Epithelial cell of prostate (primary cell): ENCODE data around the gene SYT14.
"Not testable (repeated sequence)": the region's sequence is repeated elsewhere in the genome, so short reads cannot be mapped to it uniquely, and the experiment has no call there.

Experiments
- DNase-seq: peaks from one replicate; pipeline ENCODE4 v3.0.0-alpha.2; 2011; ENCODE audit warnings: low read depth, low spot score
- H3K27ac ChIP-seq: fragments of 450-650 bp; 2 replicates; pipeline ENCODE4 v1.5.1; 2017; ENCODE audit warnings: mild to moderate bottlenecking

The SYT14 gene

GRCh38 chr1:210092366-210092765 is 154.3 kb downstream of the SYT14 start:
- H3K27ac ChIP-seq = no peak overlapping the region
- DNase-seq = no peak

- no peak overlapping the region for H3K27ac ChIP-seq
- DNase-seq = no peak
Measured at GRCh38 chr1:210093461-210093860, 155.4 kb downstream of the SYT14 start.

GRCh38 chr1:210098356-210098755 is 160.3 kb downstream of the SYT14 start:
- DNase-seq = no peak
- no peak overlapping the region for H3K27ac ChIP-seq

- DNase-seq = no peak
- no peak overlapping the region for H3K27ac ChIP-seq
Measured at GRCh38 chr1:210099921-210100320, 161.9 kb downstream of the SYT14 start.

GRCh38 chr1:210104103-210104502 is 166.1 kb downstream of the SYT14 start:
- no peak overlapping the region for H3K27ac ChIP-seq
- no peak for DNase-seq

- not testable (repeated sequence) for H3K27ac ChIP-seq, DNase-seq
Measured at GRCh38 chr1:210112906-210113305, 174.9 kb downstream of the SYT14 start.

GRCh38 chr1:210117198-210117597 is 179.2 kb downstream of the SYT14 start:
- DNase-seq = no peak
- H3K27ac ChIP-seq = no peak overlapping the region

- H3K27ac ChIP-seq = no peak overlapping the region
- no peak for DNase-seq
Measured at GRCh38 chr1:210117681-210118170, 179.7 kb downstream of the SYT14 start.

- no peak overlapping the region for H3K27ac ChIP-seq
- no peak for DNase-seq
Measured at GRCh38 chr1:210123383-210123782, 185.4 kb downstream of the SYT14 start.

GRCh38 chr1:210123924-210124589 is 186.0 kb downstream of the SYT14 start:
- no peak for DNase-seq
- no peak overlapping the region for H3K27ac ChIP-seq

- no peak overlapping the region for H3K27ac ChIP-seq
- DNase-seq = no peak
Measured at GRCh38 chr1:210124736-210125135, 186.7 kb downstream of the SYT14 start.

- no peak for DNase-seq
- H3K27ac ChIP-seq = no peak overlapping the region
Measured at GRCh38 chr1:210125143-210125542, 187.1 kb downstream of the SYT14 start.

GRCh38 chr1:210129092-210129491 is 191.1 kb downstream of the SYT14 start:
- DNase-seq = no peak
- no peak overlapping the region for H3K27ac ChIP-seq

GRCh38 chr1:210129759-210130158 is 191.7 kb downstream of the SYT14 start:
- no peak overlapping the region for H3K27ac ChIP-seq
- no peak for DNase-seq

GRCh38 chr1:210132582-210132981 is 194.6 kb downstream of the SYT14 start:
- DNase-seq = no peak
- no peak overlapping the region for H3K27ac ChIP-seq

GRCh38 chr1:210143465-210144062 is 205.5 kb downstream of the SYT14 start:
- DNase-seq = no peak
- no peak overlapping the region for H3K27ac ChIP-seq

GRCh38 chr1:210144736-210145135 is 206.7 kb downstream of the SYT14 start:
- H3K27ac ChIP-seq = no peak overlapping the region
- DNase-seq = no peak

- DNase-seq = no peak
- H3K27ac ChIP-seq = no peak overlapping the region
Measured at GRCh38 chr1:210151052-210151672, 213.1 kb downstream of the SYT14 start.

GRCh38 chr1:210159211-210159610 is 221.2 kb downstream of the SYT14 start:
- no peak for DNase-seq
- no peak overlapping the region for H3K27ac ChIP-seq

- H3K27ac ChIP-seq = no peak overlapping the region
- no peak for DNase-seq
Measured at GRCh38 chr1:210170220-210170619, 232.2 kb downstream of the SYT14 start.

GRCh38 chr1:210174133-210174532 is 236.1 kb downstream of the SYT14 start:
- no peak overlapping the region for H3K27ac ChIP-seq
- DNase-seq = no peak

GRCh38 chr1:210185063-210185462 is 247.0 kb downstream of the SYT14 start:
- DNase-seq = no peak
- no peak overlapping the region for H3K27ac ChIP-seq
